Astrocyte (in vitro differentiated cells and primary cell): ENCODE data around the gene HOXC6. TPM values are rescaled to one million over a fixed set of nuclear protein-coding genes. Genes with fewer than 3 reads are reported as not detected.

ENCODE experiments used
- DNase-seq: peaks from one replicate; pipeline ENCODE4 v3.0.0-alpha.2; 2010; ENCODE audit warnings: low read depth
- FAIRE-seq: peaks from 2 replicates; lab custom pipeline; 2011; peaks lifted over from hg19 to GRCh38; lab: Jason Lieb, UNC
- H2AFZ ChIP-seq: 2 replicates; pipeline ENCODE4 v1.6.0; 2012; ENCODE audit warnings: low read depth, low read length, inconsistent platforms
- H3K27ac ChIP-seq: 2 replicates; pipeline ENCODE4 v1.5.1; 2011; ENCODE audit warnings: low read depth, low read length, inconsistent platforms
- H3K27me3 ChIP-seq: 2 replicates; pipeline ENCODE4 v1.6.0; 2011; ENCODE audit warnings: low read length, inconsistent platforms; ENCODE audit not compliant: insufficient read depth
- H3K36me3 ChIP-seq: 2 replicates; pipeline ENCODE4 v1.5.1; 2011; ENCODE audit warnings: low read length, inconsistent platforms; ENCODE audit not compliant: insufficient read depth
- H3K4me1 ChIP-seq: 2 replicates; pipeline ENCODE4 v1.5.1; 2011; ENCODE audit warnings: low read length, inconsistent platforms; ENCODE audit not compliant: insufficient read depth
- H3K4me2 ChIP-seq: 2 replicates; pipeline ENCODE4 v1.6.0; 2012; ENCODE audit warnings: low read length, inconsistent platforms
- H3K4me3 ChIP-seq: 2 replicates; pipeline ENCODE4 v1.5.1; 2011; ENCODE audit warnings: low read depth, mild to moderate bottlenecking, low read length, inconsistent platforms; ENCODE audit not compliant: insufficient read depth
- H3K79me2 ChIP-seq: 2 replicates; pipeline ENCODE4 v1.6.0; 2012; ENCODE audit warnings: mild to moderate bottlenecking, low read length, inconsistent platforms; ENCODE audit not compliant: insufficient read depth
- H3K9ac ChIP-seq: 2 replicates; pipeline ENCODE4 v1.6.0; 2012; ENCODE audit warnings: mild to moderate bottlenecking, low read length, inconsistent platforms
- H3K9me3 ChIP-seq: 2 replicates; pipeline ENCODE4 v1.5.1; 2012; ENCODE audit warnings: low read depth, mild to moderate bottlenecking, low read length, inconsistent platforms; ENCODE audit not compliant: insufficient read depth
- H4K20me1 ChIP-seq: 2 replicates; pipeline ENCODE4 v1.6.0; 2012; ENCODE audit warnings: low read length, inconsistent platforms; ENCODE audit not compliant: insufficient read depth
- H3K27ac Mint-ChIP-seq: one replicate; pipeline ENCODE4 v1.8.0; 2021; ENCODE audit warnings: mild to moderate bottlenecking, mixed read lengths; ENCODE audit not compliant: unreplicated experiment
- H3K27me3 Mint-ChIP-seq: one replicate; pipeline ENCODE4 v1.8.0; 2021; ENCODE audit warnings: low read depth, mixed read lengths; ENCODE audit not compliant: unreplicated experiment
- H3K36me3 Mint-ChIP-seq: one replicate; pipeline ENCODE4 v1.8.0; 2021; ENCODE audit warnings: low read depth, mixed read lengths; ENCODE audit not compliant: unreplicated experiment
- H3K4me1 Mint-ChIP-seq: one replicate; pipeline ENCODE4 v1.8.0; 2021; ENCODE audit warnings: low read depth, mixed read lengths; ENCODE audit not compliant: unreplicated experiment
- H3K4me3 Mint-ChIP-seq: one replicate; pipeline ENCODE4 v1.8.0; 2021; ENCODE audit warnings: mild to moderate bottlenecking, moderate library complexity, mixed read lengths; ENCODE audit not compliant: unreplicated experiment
- H3K9me3 Mint-ChIP-seq: one replicate; pipeline ENCODE4 v1.8.0; 2021; ENCODE audit warnings: mild to moderate bottlenecking, mixed read lengths; ENCODE audit not compliant: unreplicated experiment
- EZH2 ChIP-seq: IDR thresholded peaks from 2 replicates; pipeline ENCODE4 v1.6.1; 2012; ENCODE audit warnings: mild to moderate bottlenecking, low read length, inconsistent platforms; ENCODE audit not compliant: insufficient read depth
- total RNA-seq: library from RNA; stranded (reverse); gene quantifications from 2 replicates; pipeline ENCODE4 v1.2.1, GENCODE V29; 2021
- TF ChIP-seq, protein P1 (sequence below): IDR thresholded peaks from 2 replicates; pipeline ENCODE4 v1.5.1; 2011; ENCODE audit warnings: low read depth, mild to moderate bottlenecking, inconsistent platforms, low read length, moderate library complexity; ENCODE audit not compliant: insufficient read depth

Gene HOXC6
- total RNA-seq, 1 donor from 2014 or later: not detected

- DNase-seq (no peak), FAIRE-seq (no peak)
- Histone ChIP-seq H4K20me1 (no peaks in the 10 kb centered on the region), H3K79me2 (no peaks in the 10 kb centered on the region), H3K36me3 (no peaks in the 10 kb centered on the region), H3K9ac (no peak overlapping the region), H3K27me3 (peaks cover 93% of the 10 kb centered on the region), H3K4me1 (no peaks in the 10 kb centered on the region), H3K9me3 (peaks cover 3% of the 10 kb centered on the region), H2AFZ (no peak overlapping the region), H3K4me2 (no peak overlapping the region), H3K27ac (no peak overlapping the region), H3K4me3 (no peak overlapping the region)
- Mint-ChIP-seq H3K27ac (no peak overlapping the region), H3K27me3 (peaks cover 97% of the 10 kb centered on the region), H3K4me1 (no peaks in the 10 kb centered on the region), H3K4me3 (no peak overlapping the region), H3K36me3 (peaks cover 2% of the 10 kb centered on the region), H3K9me3 (peaks cover 14% of the 10 kb centered on the region)
- TF ChIP-seq EZH2: no peak
- TF ChIP-seq, protein P1, sequence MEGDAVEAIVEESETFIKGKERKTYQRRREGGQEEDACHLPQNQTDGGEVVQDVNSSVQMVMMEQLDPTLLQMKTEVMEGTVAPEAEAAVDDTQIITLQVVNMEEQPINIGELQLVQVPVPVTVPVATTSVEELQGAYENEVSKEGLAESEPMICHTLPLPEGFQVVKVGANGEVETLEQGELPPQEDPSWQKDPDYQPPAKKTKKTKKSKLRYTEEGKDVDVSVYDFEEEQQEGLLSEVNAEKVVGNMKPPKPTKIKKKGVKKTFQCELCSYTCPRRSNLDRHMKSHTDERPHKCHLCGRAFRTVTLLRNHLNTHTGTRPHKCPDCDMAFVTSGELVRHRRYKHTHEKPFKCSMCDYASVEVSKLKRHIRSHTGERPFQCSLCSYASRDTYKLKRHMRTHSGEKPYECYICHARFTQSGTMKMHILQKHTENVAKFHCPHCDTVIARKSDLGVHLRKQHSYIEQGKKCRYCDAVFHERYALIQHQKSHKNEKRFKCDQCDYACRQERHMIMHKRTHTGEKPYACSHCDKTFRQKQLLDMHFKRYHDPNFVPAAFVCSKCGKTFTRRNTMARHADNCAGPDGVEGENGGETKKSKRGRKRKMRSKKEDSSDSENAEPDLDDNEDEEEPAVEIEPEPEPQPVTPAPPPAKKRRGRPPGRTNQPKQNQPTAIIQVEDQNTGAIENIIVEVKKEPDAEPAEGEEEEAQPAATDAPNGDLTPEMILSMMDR: no peak
Observed at GRCh38 chr12:54042970-54043853, 15.0 kb downstream of the HOXC6 start.

GRCh38 chr12:54044425-54045103, 16.3 kb downstream of the HOXC6 start:
- Histone ChIP-seq H3K9ac (no peak overlapping the region), H3K79me2 (no peaks in the 10 kb centered on the region), H3K9me3 (peaks cover 3% of the 10 kb centered on the region), H3K36me3 (no peaks in the 10 kb centered on the region), H3K27me3 (peaks cover 93% of the 10 kb centered on the region), H3K4me2 (no peak overlapping the region), H3K4me3 (no peak overlapping the region), H3K27ac (no peak overlapping the region), H4K20me1 (no peaks in the 10 kb centered on the region), H2AFZ (no peak overlapping the region), H3K4me1 (no peaks in the 10 kb centered on the region)
- Mint-ChIP-seq H3K27ac (no peak overlapping the region), H3K36me3 (peaks cover 2% of the 10 kb centered on the region), H3K9me3 (peaks cover 13% of the 10 kb centered on the region), H3K4me1 (no peaks in the 10 kb centered on the region), H3K27me3 (peaks cover 95% of the 10 kb centered on the region), H3K4me3 (no peak overlapping the region)
- no peak for TF ChIP-seq EZH2
- TF ChIP-seq, protein P1: no peak
- DNase-seq (no peak), FAIRE-seq (no peak)
